ENCODE results near the gene RRAS2. TPM values are rescaled to one million over a fixed set of nuclear protein-coding genes. Genes with fewer than 3 reads are reported as not detected.
A peak's percentile ranks its signal among the peaks of the same experiment; 100 is the strongest.

The RRAS2 gene
- total RNA-seq, 1 donor from 2014 or later: 45.5 TPM

GRCh38 chr11:14386081-14386480 lies 27.1 kb upstream of the RRAS2 start:
- no peaks in the 10 kb centered on the region for H3K9me3 Mint-ChIP-seq (ENCODE audit: low read depth)
- no peak overlapping the region for H3K4me3 Mint-ChIP-seq (ENCODE audit: low read depth)
- peaks cover 6% of the 10 kb centered on the region for H3K4me1 Mint-ChIP-seq (ENCODE audit: low read depth)
- DNase-seq (ENCODE audit: low spot score, unreplicated experiment): no peak
- H3K27me3 Mint-ChIP-seq: peaks cover 53% of the 10 kb centered on the region
- H3K27ac Mint-ChIP-seq: no peak overlapping the region
- H3K36me3 Mint-ChIP-seq (ENCODE audit: insufficient read depth): no peaks in the 10 kb centered on the region
- TF ChIP-seq, protein P1, sequence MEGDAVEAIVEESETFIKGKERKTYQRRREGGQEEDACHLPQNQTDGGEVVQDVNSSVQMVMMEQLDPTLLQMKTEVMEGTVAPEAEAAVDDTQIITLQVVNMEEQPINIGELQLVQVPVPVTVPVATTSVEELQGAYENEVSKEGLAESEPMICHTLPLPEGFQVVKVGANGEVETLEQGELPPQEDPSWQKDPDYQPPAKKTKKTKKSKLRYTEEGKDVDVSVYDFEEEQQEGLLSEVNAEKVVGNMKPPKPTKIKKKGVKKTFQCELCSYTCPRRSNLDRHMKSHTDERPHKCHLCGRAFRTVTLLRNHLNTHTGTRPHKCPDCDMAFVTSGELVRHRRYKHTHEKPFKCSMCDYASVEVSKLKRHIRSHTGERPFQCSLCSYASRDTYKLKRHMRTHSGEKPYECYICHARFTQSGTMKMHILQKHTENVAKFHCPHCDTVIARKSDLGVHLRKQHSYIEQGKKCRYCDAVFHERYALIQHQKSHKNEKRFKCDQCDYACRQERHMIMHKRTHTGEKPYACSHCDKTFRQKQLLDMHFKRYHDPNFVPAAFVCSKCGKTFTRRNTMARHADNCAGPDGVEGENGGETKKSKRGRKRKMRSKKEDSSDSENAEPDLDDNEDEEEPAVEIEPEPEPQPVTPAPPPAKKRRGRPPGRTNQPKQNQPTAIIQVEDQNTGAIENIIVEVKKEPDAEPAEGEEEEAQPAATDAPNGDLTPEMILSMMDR (IDR thresholded peaks at IDR 0.05; ENCODE audit: unreplicated experiment): no peak

GRCh38 chr11:14384338-14384737 lies 25.4 kb upstream of the RRAS2 start:
- H3K36me3 Mint-ChIP-seq (ENCODE audit: insufficient read depth): no peaks in the 10 kb centered on the region
- no peaks in the 10 kb centered on the region for H3K9me3 Mint-ChIP-seq (ENCODE audit: low read depth)
- TF ChIP-seq, protein P1 (IDR thresholded peaks at IDR 0.05; ENCODE audit: unreplicated experiment): no peak
- peaks cover 2% of the 10 kb centered on the region for H3K4me1 Mint-ChIP-seq (ENCODE audit: low read depth)
- DNase-seq (ENCODE audit: low spot score, unreplicated experiment): no peak
- H3K4me3 Mint-ChIP-seq (ENCODE audit: low read depth): no peak overlapping the region
- peaks cover 69% of the 10 kb centered on the region for H3K27me3 Mint-ChIP-seq
- H3K27ac Mint-ChIP-seq: no peak overlapping the region

- Mint-ChIP-seq H3K36me3 (ENCODE audit: insufficient read depth) (no peaks in the 10 kb centered on the region), H3K9me3 (ENCODE audit: low read depth) (no peaks in the 10 kb centered on the region), H3K4me3 (ENCODE audit: low read depth) (no peak overlapping the region), H3K27ac (no peak overlapping the region), H3K4me1 (ENCODE audit: low read depth) (peaks cover 2% of the 10 kb centered on the region), H3K27me3 (peaks cover 70% of the 10 kb centered on the region)
- TF ChIP-seq, protein P1 (IDR thresholded peaks at IDR 0.05; ENCODE audit: unreplicated experiment): no peak
- no peak for DNase-seq (ENCODE audit: low spot score, unreplicated experiment)
These were observed 23.0 kb upstream of the RRAS2 start for GRCh38 chr11:14381968-14382367.

- Mint-ChIP-seq H3K27ac (no peak overlapping the region), H3K9me3 (ENCODE audit: low read depth) (no peaks in the 10 kb centered on the region), H3K4me1 (ENCODE audit: low read depth) (peaks cover 2% of the 10 kb centered on the region), H3K4me3 (ENCODE audit: low read depth) (peak overlapping the region; percentile 60), H3K27me3 (peaks cover 71% of the 10 kb centered on the region), H3K36me3 (ENCODE audit: insufficient read depth) (no peaks in the 10 kb centered on the region)
- TF ChIP-seq, protein P1 (IDR thresholded peaks at IDR 0.05; ENCODE audit: unreplicated experiment): no peak
- DNase-seq (ENCODE audit: low spot score, unreplicated experiment): peak; percentile 45
These were observed 22.1 kb upstream of the RRAS2 start for GRCh38 chr11:14380947-14381561.

GRCh38 chr11:14380125-14380936 lies 21.3 kb upstream of the RRAS2 start:
- Mint-ChIP-seq H3K4me3 (ENCODE audit: low read depth) (peak overlapping the region; percentile 58), H3K36me3 (ENCODE audit: insufficient read depth) (no peaks in the 10 kb centered on the region), H3K27me3 (peaks cover 73% of the 10 kb centered on the region), H3K4me1 (ENCODE audit: low read depth) (peaks cover 2% of the 10 kb centered on the region), H3K9me3 (ENCODE audit: low read depth) (no peaks in the 10 kb centered on the region), H3K27ac (no peak overlapping the region)
- DNase-seq (ENCODE audit: low spot score, unreplicated experiment): no peak
- TF ChIP-seq, protein P1 (IDR thresholded peaks at IDR 0.05; ENCODE audit: unreplicated experiment): no peak
